Ishikawa (cell line): ENCODE measurements around the gene ATF3.

ENCODE experiments used
- CEBPB ChIP-seq: IDR thresholded peaks from 2 replicates; pipeline ENCODE4 v1.6.1; 2012
- CREB1 ChIP-seq: IDR thresholded peaks from 2 replicates; pipeline ENCODE4 v1.6.1; 2012; ENCODE audit warnings: low read depth
- EGR1 ChIP-seq: IDR thresholded peaks from 2 replicates; pipeline ENCODE4 v1.6.1; 2012
- EP300 ChIP-seq: IDR thresholded peaks from 2 replicates; pipeline ENCODE4 v1.6.1; 2012; ENCODE audit warnings: borderline replicate concordance
- FOXM1 ChIP-seq: IDR thresholded peaks from 2 replicates; pipeline ENCODE4 v1.6.1; 2012; ENCODE audit warnings: low read depth, borderline replicate concordance
- NFIC ChIP-seq: IDR thresholded peaks from 2 replicates; pipeline ENCODE4 v1.6.1; 2012
- RAD21 ChIP-seq: IDR thresholded peaks from 2 replicates; pipeline ENCODE4 v1.6.1; 2012; ENCODE audit warnings: low read depth
- TAF1 ChIP-seq: IDR thresholded peaks from 2 replicates; pipeline ENCODE4 v1.6.1; 2012; ENCODE audit warnings: low read depth, mild to moderate bottlenecking
- TCF12 ChIP-seq: IDR thresholded peaks from 2 replicates; pipeline ENCODE4 v1.6.1; 2012; ENCODE audit warnings: low read depth
- TEAD4 ChIP-seq: IDR thresholded peaks from 2 replicates; pipeline ENCODE4 v1.6.1; 2012
- USF1 ChIP-seq: IDR thresholded peaks from 2 replicates; pipeline ENCODE4 v1.6.1; 2012
- YY1 ChIP-seq: IDR thresholded peaks from 2 replicates; pipeline ENCODE4 v1.6.1; 2012; ENCODE audit warnings: low read depth
- ZBTB7A ChIP-seq: IDR thresholded peaks from 2 replicates; pipeline ENCODE4 v1.6.1; 2012; ENCODE audit warnings: low read depth
- TF ChIP-seq, protein P1 (sequence below): IDR thresholded peaks from 2 replicates; pipeline ENCODE4 v1.6.1; 2012
- TF ChIP-seq, protein P2 (sequence below): IDR thresholded peaks from 2 replicates; pipeline ENCODE4 v1.6.1; 2012; ENCODE audit warnings: low read depth, mild to moderate bottlenecking

The ATF3 gene

GRCh38 chr1:212578041-212578440 lies 30.5 kb upstream of the ATF3 start:
- TF ChIP-seq TAF1 = no peak
- no peak for TF ChIP-seq YY1
- no peak for TF ChIP-seq EP300
- TF ChIP-seq, protein P1, sequence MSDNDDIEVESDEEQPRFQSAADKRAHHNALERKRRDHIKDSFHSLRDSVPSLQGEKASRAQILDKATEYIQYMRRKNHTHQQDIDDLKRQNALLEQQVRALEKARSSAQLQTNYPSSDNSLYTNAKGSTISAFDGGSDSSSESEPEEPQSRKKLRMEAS = no peak
- no peak for TF ChIP-seq RAD21
- TF ChIP-seq ZBTB7A = no peak
- no peak for TF ChIP-seq TEAD4
- TF ChIP-seq, protein P2, sequence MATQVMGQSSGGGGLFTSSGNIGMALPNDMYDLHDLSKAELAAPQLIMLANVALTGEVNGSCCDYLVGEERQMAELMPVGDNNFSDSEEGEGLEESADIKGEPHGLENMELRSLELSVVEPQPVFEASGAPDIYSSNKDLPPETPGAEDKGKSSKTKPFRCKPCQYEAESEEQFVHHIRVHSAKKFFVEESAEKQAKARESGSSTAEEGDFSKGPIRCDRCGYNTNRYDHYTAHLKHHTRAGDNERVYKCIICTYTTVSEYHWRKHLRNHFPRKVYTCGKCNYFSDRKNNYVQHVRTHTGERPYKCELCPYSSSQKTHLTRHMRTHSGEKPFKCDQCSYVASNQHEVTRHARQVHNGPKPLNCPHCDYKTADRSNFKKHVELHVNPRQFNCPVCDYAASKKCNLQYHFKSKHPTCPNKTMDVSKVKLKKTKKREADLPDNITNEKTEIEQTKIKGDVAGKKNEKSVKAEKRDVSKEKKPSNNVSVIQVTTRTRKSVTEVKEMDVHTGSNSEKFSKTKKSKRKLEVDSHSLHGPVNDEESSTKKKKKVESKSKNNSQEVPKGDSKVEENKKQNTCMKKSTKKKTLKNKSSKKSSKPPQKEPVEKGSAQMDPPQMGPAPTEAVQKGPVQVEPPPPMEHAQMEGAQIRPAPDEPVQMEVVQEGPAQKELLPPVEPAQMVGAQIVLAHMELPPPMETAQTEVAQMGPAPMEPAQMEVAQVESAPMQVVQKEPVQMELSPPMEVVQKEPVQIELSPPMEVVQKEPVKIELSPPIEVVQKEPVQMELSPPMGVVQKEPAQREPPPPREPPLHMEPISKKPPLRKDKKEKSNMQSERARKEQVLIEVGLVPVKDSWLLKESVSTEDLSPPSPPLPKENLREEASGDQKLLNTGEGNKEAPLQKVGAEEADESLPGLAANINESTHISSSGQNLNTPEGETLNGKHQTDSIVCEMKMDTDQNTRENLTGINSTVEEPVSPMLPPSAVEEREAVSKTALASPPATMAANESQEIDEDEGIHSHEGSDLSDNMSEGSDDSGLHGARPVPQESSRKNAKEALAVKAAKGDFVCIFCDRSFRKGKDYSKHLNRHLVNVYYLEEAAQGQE = no peak

- no peak for TF ChIP-seq ZBTB7A
Measured at GRCh38 chr1:212581034-212581433, 27.5 kb upstream of the ATF3 start.

GRCh38 chr1:212582291-212582690 lies 26.3 kb upstream of the ATF3 start:
- TF ChIP-seq EGR1 (no peak), NFIC (no peak), TCF12 (no peak), CEBPB (no peak), TAF1 (no peak), USF1 (no peak), CREB1 (no peak), ZBTB7A (no peak), EP300 (no peak), YY1 (no peak), RAD21 (no peak), TEAD4 (no peak), FOXM1 (no peak)
- TF ChIP-seq, protein P2 = no peak
- TF ChIP-seq, protein P1 = no peak

- TF ChIP-seq, protein P1 = no peak
- TF ChIP-seq EP300 (no peak), TCF12 (no peak), ZBTB7A (no peak), TEAD4 (no peak), EGR1 (no peak), NFIC (no peak), FOXM1 (no peak), RAD21 (no peak), USF1 (no peak)
Measured at GRCh38 chr1:212582808-212583615, 25.5 kb upstream of the ATF3 start.

DNA sequence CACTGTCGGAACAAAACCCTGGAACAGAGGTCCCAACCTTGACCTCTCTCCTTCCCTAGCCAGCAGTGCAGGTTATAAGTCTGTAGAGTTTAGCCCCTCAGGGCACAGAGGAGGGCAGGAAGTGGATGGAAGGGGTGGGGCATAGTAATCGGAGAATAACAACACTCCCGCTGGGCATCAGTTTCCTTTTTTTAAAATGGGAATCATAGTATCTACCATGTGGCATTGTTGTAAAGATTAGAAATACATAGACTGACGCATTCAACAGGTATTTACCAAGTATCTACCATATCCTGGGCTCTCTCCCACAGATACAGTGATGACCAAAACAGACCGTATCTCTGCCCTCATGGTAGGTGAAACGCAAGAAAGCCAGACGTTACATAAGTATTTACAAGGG lies 24.9 kb upstream of the ATF3 start:
- TF ChIP-seq, protein P1 = no peak
- no peak for TF ChIP-seq EP300
- no peak for TF ChIP-seq CEBPB
- TF ChIP-seq USF1 = no peak
- TF ChIP-seq TAF1 = no peak
- TF ChIP-seq ZBTB7A = no peak
- no peak for TF ChIP-seq TCF12
- TF ChIP-seq RAD21 = no peak
- TF ChIP-seq CREB1 = no peak
- TF ChIP-seq TEAD4 = no peak
- TF ChIP-seq YY1 = no peak
- TF ChIP-seq FOXM1 = no peak
- TF ChIP-seq EGR1 = no peak
- no peak for TF ChIP-seq NFIC
- TF ChIP-seq, protein P2 = no peak
